GF-D8 (cell line): ENCODE measurements around the gene FOXC2.

Experiments
- DNase-seq: peaks from one replicate; lab custom pipeline; 2025; lab: John Stamatoyannopoulos, UW

The FOXC2 gene

GRCh38 chr16:86533076-86533475 is 33.6 kb upstream of the FOXC2 start:
- no peak for DNase-seq

GRCh38 chr16:86533767-86534351 is 32.8 kb upstream of the FOXC2 start:
- no peak for DNase-seq

GRCh38 chr16:86534779-86535615 is 31.6 kb upstream of the FOXC2 start:
- DNase-seq = no peak

- DNase-seq = no peak
These were observed 30.0 kb upstream of the FOXC2 start for GRCh38 chr16:86536621-86537020.

GRCh38 chr16:86537486-86537885 is 29.1 kb upstream of the FOXC2 start:
- no peak for DNase-seq

- DNase-seq = no peak
These were observed 28.3 kb upstream of the FOXC2 start for GRCh38 chr16:86538196-86538780.

GRCh38 chr16:86540894-86541293 is 25.7 kb upstream of the FOXC2 start:
- DNase-seq = no peak

GRCh38 chr16:86541560-86541959 is 25.1 kb upstream of the FOXC2 start:
- DNase-seq = no peak

GRCh38 chr16:86542756-86543750 is 23.6 kb upstream of the FOXC2 start:
- no peak for DNase-seq

GRCh38 chr16:86545481-86545880 is 21.1 kb upstream of the FOXC2 start:
- DNase-seq = no peak

- DNase-seq = no peak
These were observed 20.5 kb upstream of the FOXC2 start for GRCh38 chr16:86545954-86546637.

GRCh38 chr16:86546638-86547013 is 20.0 kb upstream of the FOXC2 start:
- DNase-seq = no peak

GRCh38 chr16:86547286-86547685 is 19.3 kb upstream of the FOXC2 start:
- no peak for DNase-seq

GRCh38 chr16:86549076-86549892 is 17.3 kb upstream of the FOXC2 start:
- no peak for DNase-seq

GRCh38 chr16:86549893-86550190 is 16.8 kb upstream of the FOXC2 start:
- DNase-seq = no peak

- no peak for DNase-seq
These were observed 16.3 kb upstream of the FOXC2 start for GRCh38 chr16:86550281-86550680.

- DNase-seq = no peak
These were observed 13.3 kb upstream of the FOXC2 start for GRCh38 chr16:86553356-86553755.

- DNase-seq = no peak
These were observed 12.1 kb upstream of the FOXC2 start for GRCh38 chr16:86554599-86554916.

- peak; percentile 54 for DNase-seq
These were observed 11.5 kb upstream of the FOXC2 start, which contains the start of gene MTHFSD for GRCh38 chr16:86554917-86555703. Gene MTHFSD (minus strand): TSS chr16:86555235. CDS start chr16:86555184, 51 bp downstream.

GRCh38 chr16:86555704-86556075 is 10.9 kb upstream of the FOXC2 start:
- no peak for DNase-seq
